H1 (cell line): ENCODE measurements around the gene MAGI2.

Experiments used
- BRCA1 ChIP-seq: IDR thresholded peaks from 2 replicates; pipeline ENCODE4 v1.6.1; 2012; ENCODE audit warnings: low read depth, low read length, improper control_type of control experiment
- CTCF ChIP-seq, 3 experiments: IDR thresholded peaks; 1 replicate in 2 of 3; 2 replicates in 1 of 3; pipeline versions ENCODE4 v1.5.1 to v1.6.1; 2011; ENCODE audit warnings: low read length in 3 of 3, mild to moderate bottlenecking in 3 of 3, inconsistent platforms in 2 of 3, low read depth in 1 of 3, moderate library complexity in 1 of 3; ENCODE audit not compliant: insufficient read depth in 1 of 3; ENCODE audit errors: control extremely low read depth in 1 of 3
- EP300 ChIP-seq, 2 experiments: IDR thresholded peaks; 1 replicate in 1 of 2; 2 replicates in 1 of 2; pipeline ENCODE4 v1.6.1; 2011 to 2012; ENCODE audit warnings: low read depth in 2 of 2, low read length in 2 of 2, mild to moderate bottlenecking in 2 of 2, borderline replicate concordance in 1 of 2, inconsistent platforms in 1 of 2, moderate library complexity in 1 of 2
- HDAC2 ChIP-seq, 2 experiments: fragments of 300-600 bp in 1 of 2; sonication (generic) in 1 of 2; IDR thresholded peaks; 2 replicates each; pipeline ENCODE4 v1.6.1; 2011 to 2012; ENCODE audit warnings: low read depth in 2 of 2, low read length in 2 of 2, mild to moderate bottlenecking in 2 of 2, moderate library complexity in 2 of 2, borderline replicate concordance in 1 of 2, inconsistent platforms in 1 of 2
- HDAC6 ChIP-seq: IDR thresholded peaks from one replicate; pipeline ENCODE4 v1.7.1; 2012; ENCODE audit warnings: low read depth, mild to moderate bottlenecking, inconsistent platforms, low read length, moderate library complexity
- JUND ChIP-seq: IDR thresholded peaks from 2 replicates; pipeline ENCODE4 v1.6.1; 2011; ENCODE audit warnings: mild to moderate bottlenecking, improper control_type of control experiment, low read length
- KDM4A ChIP-seq: IDR thresholded peaks from one replicate; pipeline ENCODE4 v1.7.1; 2012; ENCODE audit warnings: low read depth, mild to moderate bottlenecking, moderate library complexity, low read length, inconsistent platforms; ENCODE audit not compliant: severe bottlenecking
- MAX ChIP-seq: IDR thresholded peaks from 2 replicates; pipeline ENCODE4 v1.6.1; 2012; ENCODE audit warnings: inconsistent platforms
- POLR2A ChIP-seq, 2 experiments: IDR thresholded peaks; 1 replicate in 1 of 2; 2 replicates in 1 of 2; pipeline ENCODE4 v1.6.1; 2011; ENCODE audit warnings: low read depth in 2 of 2, low read length in 2 of 2, mild to moderate bottlenecking in 2 of 2; ENCODE audit errors: control extremely low read depth in 1 of 2
- POLR2AphosphoS5 ChIP-seq: IDR thresholded peaks from 2 replicates; pipeline ENCODE4 v1.6.1; 2011; ENCODE audit warnings: low read depth, low read length
- RFX5 ChIP-seq: IDR thresholded peaks from 2 replicates; pipeline ENCODE4 v1.6.1; 2011; ENCODE audit warnings: low read depth, low read length, improper control_type of control experiment, borderline replicate concordance

- TF ChIP-seq EP300 (IDR thresholded peaks at IDR 0.05; ENCODE audit: borderline replicate concordance in 1 of 2, low read depth in 2 of 2, low read length in 2 of 2) (no peak), CTCF (IDR thresholded peaks at IDR 0.05; ENCODE audit: control extremely low read depth in 1 of 3, insufficient read depth in 1 of 3, low read depth in 1 of 3, low read length in 3 of 3) (no peak), KDM4A (no peak), JUND (no peak), POLR2A (IDR thresholded peaks at IDR 0.05; ENCODE audit: control extremely low read depth in 1 of 2, low read depth in 2 of 2, low read length in 2 of 2) (no peak), MAX (no peak), BRCA1 (no peak), RFX5 (no peak), POLR2AphosphoS5 (no peak), HDAC6 (no peak), HDAC2 (IDR thresholded peaks at IDR 0.05; ENCODE audit: borderline replicate concordance in 1 of 2, low read depth in 2 of 2, low read length in 2 of 2) (no peak)
These were observed 1415.9 kb downstream of the MAGI2 start for GRCh38 chr7:78037603-78038002.
